HepG2 (cell line): Measurements from ENCODE around the gene SYVN1.

ENCODE experiments used
- MEF2D ChIP-seq: sonication (generic); formaldehyde crosslinking; IDR thresholded peaks from 2 replicates; pipeline ENCODE4 v1.5.1; 2020; ENCODE audit warnings: mild to moderate bottlenecking, missing genetic modification reagents
- MXI1 ChIP-seq: IDR thresholded peaks from 3 replicates; pipeline ENCODE4 v1.6.1; 2012; ENCODE audit warnings: low read depth, low read length, inconsistent platforms, borderline replicate concordance
- TBL1XR1 ChIP-seq: fragments of 150-350 bp; IDR thresholded peaks from 2 replicates; pipeline ENCODE4 v1.6.1; 2014; ENCODE audit warnings: borderline replicate concordance, low read length; ENCODE audit not compliant: partially characterized antibody
- ZBTB20 ChIP-seq: sonication (generic); formaldehyde crosslinking; IDR thresholded peaks from 2 replicates; pipeline ENCODE4 v1.8.1; 2023; ENCODE audit warnings: missing genetic modification reagents, low read depth, mild to moderate bottlenecking, borderline replicate concordance
- ZNF335 ChIP-seq: sonication (generic); formaldehyde crosslinking; IDR thresholded peaks from 2 replicates; pipeline ENCODE4 v1.4.0; 2020; ENCODE audit warnings: missing genetic modification reagents
- ZNF672 ChIP-seq: sonication (generic); formaldehyde crosslinking; IDR thresholded peaks from 2 replicates; pipeline ENCODE4 v1.8.1; 2022; ENCODE audit warnings: missing genetic modification reagents
- TF ChIP-seq, protein P1 (sequence below): IDR thresholded peaks from 2 replicates; pipeline ENCODE4 v1.6.1; 2016; ENCODE audit warnings: missing biosample characterization, missing genetic modification reagents, low read depth
- TF ChIP-seq, protein P2 (sequence below): sonication (generic); formaldehyde crosslinking; IDR thresholded peaks from 2 replicates; pipeline ENCODE4 v1.5.0; 2020; ENCODE audit warnings: mild to moderate bottlenecking, missing genetic modification reagents, moderate library complexity

DNA sequence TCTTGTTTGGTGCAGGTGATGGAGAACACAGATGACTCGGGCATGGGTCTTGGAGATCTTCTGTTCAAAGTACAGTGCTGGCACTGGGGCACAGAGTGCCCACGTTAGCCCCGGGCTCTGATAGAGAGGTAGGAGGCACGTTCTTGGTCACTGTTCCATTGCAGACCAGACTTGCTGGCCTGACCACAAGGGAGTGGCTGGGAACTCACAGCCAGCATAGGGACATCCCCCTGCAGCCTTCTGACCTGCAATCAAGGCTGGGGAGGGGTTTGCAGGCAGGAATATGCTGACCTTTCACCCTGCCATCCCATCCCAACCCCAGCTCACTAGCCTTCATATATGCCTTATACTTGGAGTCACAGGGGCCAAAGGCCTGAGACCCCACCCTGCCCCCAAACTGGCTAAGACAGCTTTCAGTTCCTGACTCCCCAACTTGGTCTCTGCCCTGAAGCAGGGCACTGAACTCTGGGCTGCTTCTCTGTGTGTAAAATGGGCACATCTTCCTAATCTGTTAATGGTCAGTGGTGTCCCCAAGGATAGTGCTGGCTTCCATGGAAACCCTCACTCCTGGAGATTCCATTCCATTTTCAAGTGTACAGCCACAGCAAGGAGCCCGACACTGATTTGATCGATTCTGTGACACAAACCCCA lies 7.6 kb downstream of the SYVN1 start:
- no peak for TF ChIP-seq ZNF335 (CRISPR knock-in tag)
- no peak for TF ChIP-seq MEF2D (CRISPR knock-in tag)
- no peak for TF ChIP-seq MXI1
- TF ChIP-seq, protein P1, sequence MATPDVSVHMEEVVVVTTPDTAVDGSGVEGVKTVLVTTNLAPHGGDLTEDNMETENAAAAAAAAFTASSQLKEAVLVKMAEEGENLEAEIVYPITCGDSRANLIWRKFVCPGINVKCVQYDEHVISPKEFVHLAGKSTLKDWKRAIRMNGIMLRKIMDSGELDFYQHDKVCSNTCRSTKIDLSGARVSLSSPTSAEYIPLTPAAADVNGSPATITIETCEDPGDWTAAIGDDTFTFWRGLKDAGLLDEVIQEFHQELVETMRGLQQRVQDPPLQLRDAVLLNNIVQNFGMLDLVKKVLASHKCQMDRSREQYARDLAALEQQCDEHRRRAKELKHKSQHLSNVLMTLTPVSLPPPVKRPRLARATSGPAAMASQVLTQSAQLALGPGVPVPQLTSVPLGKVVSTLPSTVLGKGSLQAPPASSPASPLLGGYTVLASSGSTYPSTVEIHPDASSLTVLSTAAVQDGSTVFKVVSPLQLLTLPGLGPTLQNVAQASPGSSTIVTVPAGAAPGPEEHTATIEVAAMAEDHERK (CRISPR knock-in tag) = no peak
- TF ChIP-seq, protein P2, sequence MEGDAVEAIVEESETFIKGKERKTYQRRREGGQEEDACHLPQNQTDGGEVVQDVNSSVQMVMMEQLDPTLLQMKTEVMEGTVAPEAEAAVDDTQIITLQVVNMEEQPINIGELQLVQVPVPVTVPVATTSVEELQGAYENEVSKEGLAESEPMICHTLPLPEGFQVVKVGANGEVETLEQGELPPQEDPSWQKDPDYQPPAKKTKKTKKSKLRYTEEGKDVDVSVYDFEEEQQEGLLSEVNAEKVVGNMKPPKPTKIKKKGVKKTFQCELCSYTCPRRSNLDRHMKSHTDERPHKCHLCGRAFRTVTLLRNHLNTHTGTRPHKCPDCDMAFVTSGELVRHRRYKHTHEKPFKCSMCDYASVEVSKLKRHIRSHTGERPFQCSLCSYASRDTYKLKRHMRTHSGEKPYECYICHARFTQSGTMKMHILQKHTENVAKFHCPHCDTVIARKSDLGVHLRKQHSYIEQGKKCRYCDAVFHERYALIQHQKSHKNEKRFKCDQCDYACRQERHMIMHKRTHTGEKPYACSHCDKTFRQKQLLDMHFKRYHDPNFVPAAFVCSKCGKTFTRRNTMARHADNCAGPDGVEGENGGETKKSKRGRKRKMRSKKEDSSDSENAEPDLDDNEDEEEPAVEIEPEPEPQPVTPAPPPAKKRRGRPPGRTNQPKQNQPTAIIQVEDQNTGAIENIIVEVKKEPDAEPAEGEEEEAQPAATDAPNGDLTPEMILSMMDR (CRISPR knock-in tag) = no peak
- no peak for TF ChIP-seq ZBTB20 (CRISPR knock-in tag)
- TF ChIP-seq TBL1XR1 = no peak
- TF ChIP-seq ZNF672 (CRISPR knock-in tag) = no peak
